GM21515 (cell line): ENCODE data around the gene FXYD2.

Experiments used
- ATAC-seq: cut with Tn5 transposase; IDR thresholded peaks from one replicate; pipeline ENCODE4 v1.9.1; 2021; ENCODE audit not compliant: unreplicated experiment

The FXYD2 gene

DNA sequence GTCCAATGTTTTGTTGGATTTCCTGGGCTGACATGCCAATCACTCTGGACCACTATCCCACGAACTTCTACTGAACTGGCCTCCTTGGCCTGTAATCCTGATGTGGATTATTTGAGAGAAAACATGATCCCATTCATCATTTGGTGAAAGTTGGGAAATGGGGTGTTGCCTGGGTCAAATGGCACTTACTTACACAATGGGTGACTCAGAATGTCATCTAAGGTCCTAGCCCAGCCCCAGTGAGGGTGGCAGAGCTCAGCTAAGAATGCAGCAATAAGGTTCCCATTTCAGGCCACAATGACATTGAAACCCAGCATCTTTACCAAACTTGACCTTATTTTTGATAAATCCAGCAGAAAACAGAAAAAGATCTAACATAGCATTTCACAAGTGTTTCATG is 19.5 kb downstream of the FXYD2 start:
- no peak for ATAC-seq

DNA sequence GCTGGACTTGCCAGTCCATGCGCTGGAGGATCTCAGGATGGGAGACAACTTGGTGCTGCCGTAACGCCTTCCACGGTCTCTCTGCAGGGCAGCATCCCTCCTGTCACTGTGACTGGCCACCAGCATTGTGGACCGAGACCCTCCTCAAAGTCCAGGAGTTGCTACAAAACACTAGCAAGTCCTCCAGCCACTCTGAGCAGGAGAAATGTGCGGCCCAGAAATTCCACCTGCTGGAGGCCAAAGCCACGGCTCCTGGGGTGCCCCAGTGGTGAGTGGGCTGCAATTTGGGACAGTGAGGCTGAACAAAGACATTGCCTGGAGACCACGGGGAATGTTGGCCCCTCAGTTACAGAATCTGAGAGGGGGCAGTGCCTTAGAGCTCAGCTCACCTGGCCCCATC is 20.6 kb downstream of the FXYD2 start:
- no peak for ATAC-seq

DNA sequence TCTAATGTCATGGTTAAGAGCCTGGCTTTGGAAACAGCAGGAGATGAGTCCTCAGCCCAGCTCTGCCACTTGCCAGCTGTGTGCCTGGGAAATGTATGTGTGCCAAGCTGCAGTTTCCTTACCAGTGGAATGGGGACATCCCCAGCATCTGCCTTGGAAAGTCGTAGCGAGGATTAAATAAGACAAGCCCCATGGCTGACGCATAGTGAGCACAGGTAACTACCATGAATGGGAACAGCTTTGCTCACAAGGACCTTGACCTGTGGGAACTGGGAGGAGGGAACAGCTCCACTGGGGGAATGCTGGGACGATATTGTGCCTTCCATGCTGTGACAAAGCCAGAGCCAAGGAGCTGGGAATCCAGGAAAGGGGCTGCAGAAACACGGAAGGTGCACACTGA is 24.9 kb downstream of the FXYD2 start:
- ATAC-seq, result no peak

DNA sequence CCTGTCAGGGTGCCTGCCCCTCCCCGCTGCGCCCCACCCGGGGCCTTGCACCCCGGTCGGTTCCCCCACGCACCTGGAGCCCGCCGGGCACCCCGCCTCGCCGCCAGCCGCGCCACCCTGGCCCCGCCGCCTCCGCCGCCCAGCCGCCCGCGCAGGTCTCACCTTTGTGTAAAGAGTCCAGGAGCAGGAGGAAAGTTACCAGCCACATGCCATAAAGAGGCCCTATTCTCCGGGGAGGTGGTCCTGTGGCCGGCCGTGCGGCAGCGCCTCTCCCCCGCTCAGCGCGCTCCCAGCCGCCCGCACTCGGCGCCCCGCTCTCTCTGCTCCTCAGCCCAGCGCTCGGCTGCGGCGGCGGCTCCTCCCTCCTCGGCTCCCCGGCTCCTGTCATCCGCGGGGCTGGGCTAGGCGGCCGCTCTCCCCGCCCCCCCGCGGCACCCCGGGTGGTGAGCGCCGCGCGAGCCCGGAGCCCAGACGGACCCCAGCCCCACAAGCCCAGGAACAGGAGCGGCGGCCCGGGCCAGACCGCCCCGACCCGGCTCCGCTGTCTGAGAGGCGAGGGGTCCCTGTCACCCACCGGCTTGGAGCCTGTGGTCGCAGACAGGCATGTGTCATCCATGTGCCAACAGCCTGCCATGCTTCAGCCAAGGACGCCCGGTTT is 27.5 kb downstream of the FXYD2 start, which contains the start of gene DSCAML1:
Gene DSCAML1 (minus strand): TSS at position 345 of the 658 bp plus-strand sequence. CDS start 137 bp downstream, at position 208.
- no peak for ATAC-seq

DNA sequence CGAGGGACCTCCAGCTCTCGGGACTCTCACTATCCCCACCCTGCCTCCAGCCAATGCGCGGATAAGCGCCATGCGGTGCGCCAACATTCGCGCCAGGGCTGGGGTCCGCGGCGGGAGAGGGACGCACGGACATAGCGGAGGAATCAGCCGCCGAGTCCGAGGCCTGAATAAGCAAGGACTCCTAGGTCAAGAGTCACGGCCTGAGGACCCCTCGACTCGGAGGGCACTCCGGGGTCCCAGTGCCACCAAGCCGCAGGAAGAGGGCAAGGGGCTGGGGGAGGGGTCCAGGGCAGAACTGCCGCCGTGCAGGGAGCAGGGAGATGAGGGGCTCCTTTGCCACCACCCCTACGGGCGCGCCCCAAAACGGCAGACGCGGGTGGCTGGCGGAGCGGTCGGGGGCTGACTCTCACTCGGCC is 28.1 kb downstream of the FXYD2 start:
- no peak for ATAC-seq

DNA sequence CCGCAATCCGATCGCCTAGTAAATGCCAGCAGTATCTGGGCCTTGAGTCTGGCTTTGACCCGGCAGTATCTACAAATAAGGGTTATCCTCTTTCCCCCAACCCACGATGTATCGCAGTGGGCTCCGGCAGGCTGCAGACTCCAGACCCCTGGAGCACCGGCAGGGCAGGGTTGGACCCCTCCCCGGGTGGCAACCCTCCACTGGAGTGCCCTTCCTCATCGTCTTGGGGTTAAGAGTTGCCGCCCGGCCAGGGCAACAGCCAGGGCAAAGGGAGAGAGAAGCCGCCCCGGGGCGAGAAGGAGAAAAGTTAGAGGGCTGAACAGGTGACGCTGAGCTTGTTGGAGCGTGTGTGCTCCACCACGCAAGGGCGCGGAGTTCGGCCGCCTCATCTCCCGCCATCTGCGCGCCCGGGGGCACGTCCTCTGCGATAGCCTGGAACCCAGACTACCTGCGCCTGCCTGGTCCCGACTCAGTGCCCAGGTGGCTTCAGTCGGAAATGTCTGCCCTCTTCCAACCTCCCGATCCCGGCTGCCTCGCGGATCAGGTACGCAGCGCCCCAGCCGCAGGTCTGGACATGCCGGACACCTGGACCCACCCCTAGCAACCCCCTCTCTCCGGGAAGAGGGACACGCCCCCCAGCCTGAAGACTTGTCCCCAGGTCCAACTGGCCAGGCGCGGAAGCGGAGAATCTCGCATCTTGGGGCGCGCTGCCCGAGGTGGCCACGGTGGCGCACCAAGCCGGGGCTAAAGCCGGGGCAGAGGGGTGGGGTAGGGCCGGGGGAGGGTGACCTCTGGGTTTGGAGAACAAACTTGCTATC is 28.7 kb downstream of the FXYD2 start:
- no peak for ATAC-seq

DNA sequence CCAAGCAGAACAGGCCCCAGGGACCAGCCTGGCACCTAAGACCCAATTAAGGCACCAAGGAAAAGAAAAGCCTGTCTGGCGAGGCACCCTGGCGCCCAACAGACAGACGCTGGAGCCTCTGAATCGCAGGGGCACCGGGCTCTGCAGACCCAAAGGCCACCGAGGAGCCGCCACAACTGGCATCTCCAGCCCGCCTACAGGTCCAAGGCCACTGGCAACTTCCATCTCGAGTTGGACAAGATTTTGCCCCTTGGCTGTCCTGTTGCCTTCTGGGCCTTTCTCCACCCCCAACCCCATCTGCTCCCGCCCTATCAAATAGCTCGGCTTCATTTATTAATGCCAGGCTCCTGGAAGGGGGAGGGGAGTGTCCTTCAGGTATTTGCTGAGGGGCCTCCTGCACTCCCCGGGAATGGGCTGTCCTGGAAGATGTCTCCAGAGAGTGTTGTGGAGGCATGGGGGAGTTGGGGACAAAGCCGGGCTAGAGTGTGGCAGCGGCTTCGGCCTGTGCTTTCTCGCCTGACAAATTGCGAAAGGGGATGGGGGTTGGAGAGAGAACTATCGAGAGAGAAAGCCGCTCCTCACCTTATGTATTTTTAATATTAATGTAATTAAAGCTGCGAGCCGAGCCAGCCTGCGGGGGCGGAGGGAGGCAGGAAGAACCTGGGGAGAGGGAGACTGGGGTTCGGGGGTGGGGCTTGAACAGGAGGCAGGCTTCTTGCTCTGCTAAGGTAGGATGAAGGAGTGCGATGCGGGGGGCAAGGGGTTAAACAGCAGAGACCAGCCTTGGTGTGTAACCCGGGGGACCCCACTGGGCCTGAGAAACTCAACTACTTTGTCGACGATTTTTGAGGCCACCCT is 29.5 kb downstream of the FXYD2 start:
- no peak for ATAC-seq

DNA sequence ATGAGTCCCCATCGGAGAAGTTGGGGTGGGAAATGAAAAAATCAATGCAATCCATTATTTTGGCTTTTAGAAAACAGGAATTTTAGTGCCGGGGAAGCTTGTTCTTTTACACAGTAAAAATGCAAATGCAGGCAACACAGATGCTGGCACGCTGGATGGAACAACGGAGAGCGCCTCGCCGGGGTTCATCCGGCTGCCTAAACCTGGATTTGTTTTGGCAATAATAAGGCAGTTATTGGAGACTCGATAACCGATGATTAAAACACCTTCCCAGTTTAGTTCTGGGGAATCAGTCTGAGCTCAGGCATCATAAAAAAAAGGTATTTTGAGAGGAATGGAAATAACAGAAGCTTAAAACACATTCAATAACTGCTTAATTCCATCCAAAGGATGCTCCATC is 30.4 kb downstream of the FXYD2 start:
- no peak for ATAC-seq

DNA sequence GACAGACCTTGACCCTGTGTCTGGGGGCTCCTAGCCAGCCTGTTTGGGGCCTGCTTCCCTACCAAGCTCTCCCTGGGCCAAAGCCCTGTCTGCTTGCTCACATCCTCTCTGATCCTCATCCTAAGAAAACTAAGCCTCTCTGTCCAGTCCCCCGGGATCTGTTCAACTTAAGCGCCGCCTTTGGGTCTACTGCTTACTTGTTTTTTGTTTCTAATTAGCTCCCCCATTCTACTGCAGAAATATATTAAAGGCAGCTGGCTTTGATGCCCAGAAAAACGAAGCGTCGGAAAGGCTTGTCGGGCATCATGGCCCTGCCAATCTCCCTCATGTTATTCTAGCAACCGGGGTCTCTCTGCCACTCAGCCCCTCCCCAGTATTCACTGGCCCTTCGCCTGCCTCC is 31.0 kb downstream of the FXYD2 start:
- ATAC-seq, result no peak

DNA sequence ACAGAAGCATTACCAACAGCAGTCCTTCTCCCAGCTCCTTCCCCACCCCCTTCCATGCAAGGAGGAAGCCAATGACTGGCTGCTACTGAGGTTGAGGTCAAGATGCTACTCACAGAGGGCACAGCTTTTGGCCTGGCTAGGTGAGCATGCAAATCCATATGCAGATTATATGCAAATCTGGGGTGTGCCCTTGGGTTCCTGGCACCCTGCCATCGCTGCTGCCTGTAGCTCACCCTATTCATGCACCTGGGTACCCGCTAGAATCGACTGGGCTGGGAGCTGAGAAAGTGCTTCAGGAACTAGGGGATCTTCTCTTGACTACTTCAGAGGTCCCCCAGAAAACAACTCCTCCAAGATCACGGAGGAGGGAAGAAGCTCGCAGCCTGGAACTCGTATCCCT is 31.6 kb downstream of the FXYD2 start:
- ATAC-seq, result no peak

- ATAC-seq, result no peak
Measured at GRCh38 chr11:117792241-117792640, 32.3 kb downstream of the FXYD2 start.

DNA sequence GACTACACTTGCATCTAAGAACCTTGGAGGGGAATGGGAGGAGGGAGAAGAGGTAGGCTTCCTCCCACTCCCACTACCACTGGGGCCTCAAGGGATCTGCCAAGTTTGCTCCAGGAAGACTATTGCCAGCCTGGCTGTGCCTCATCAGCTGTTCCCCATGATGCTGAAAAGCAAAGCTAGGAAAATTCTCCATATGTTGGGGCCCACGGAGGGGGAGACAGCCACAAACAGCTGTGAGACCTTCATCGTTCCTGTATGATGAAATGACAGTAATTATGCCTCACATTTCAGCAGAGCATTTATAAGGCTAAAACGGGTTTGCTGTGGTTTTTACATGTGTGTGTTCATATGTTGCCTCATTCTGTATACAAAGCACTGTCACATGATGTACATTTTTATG is 34.3 kb downstream of the FXYD2 start:
- ATAC-seq, result no peak

GRCh38 chr11:117789241-117789640 is 35.3 kb downstream of the FXYD2 start:
- ATAC-seq, result no peak

DNA sequence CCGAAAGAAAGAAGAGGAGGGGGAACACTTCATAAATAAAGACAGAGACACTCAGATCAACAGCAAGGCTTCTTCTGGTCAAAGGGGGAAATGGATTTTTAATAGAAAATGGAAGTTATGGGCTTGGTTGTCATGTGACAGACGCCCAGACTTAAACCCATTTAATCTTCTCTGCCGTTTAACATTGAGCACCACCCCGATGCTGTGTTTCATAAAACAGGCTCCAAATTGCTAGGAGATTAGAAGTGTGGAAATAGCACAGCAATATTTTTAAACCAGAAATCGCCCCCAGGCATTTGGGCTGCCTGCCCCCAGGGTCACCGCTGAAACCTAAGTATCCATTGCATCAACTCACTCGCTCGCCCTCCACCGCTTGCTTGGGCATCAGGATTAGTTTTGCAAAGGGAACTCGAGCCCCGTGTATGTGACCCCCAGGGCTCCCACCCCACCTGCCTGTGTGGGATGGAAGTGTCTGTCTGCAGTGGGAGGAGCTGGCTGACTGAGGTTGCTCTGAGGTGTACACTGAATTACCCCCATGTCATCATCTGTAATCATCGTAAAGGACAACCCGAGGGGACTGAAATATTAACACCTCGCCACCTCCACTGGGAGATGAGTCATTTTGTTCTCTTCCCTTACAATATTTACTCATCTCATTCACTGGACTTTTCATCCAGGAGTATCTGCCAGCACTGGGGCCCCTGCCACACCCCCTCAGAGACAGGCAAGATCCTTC is 38.2 kb downstream of the FXYD2 start:
- ATAC-seq, result no peak

DNA sequence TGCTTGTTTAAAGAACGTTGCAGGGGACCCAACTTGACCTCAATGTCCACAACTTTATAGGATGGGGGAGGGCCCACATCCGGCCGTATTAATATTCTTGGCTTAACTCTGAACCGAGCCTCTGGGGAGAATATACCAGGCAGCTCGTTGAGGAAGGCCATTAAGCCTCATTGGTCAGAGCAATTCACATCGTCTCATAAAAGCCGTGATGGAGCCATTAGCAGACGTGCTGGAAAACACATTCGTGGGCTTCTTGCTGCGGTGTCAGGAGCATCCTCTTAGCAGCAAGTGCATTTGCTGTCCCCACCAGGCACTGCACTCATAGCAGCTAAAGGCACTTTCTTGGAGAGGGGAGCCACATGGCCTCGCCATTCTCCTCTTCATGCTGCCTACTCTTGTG is 42.4 kb downstream of the FXYD2 start:
- ATAC-seq, result no peak

GRCh38 chr11:117781627-117782026 is 42.9 kb downstream of the FXYD2 start:
- no peak for ATAC-seq

DNA sequence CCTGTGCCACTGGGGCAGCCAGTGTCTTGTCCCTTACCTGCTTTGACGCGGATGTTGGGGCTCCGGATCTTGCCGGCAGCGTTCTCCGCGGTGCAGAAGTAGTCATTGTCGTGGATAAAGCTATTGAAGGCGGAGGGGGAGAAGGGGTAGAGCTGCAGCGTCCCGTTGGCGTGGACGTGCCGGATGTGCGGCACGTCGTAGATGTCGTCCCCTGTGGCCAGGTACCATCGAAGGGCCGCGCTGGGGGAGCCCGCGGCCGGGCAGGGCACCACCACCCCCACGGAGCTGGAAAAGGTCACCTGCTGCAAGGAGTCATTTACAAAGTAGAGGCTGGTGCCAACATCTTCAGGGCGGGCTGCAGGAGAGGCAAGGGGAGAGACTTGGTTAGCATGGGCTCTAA is 44.1 kb downstream of the FXYD2 start:
- ATAC-seq, result no peak

DNA sequence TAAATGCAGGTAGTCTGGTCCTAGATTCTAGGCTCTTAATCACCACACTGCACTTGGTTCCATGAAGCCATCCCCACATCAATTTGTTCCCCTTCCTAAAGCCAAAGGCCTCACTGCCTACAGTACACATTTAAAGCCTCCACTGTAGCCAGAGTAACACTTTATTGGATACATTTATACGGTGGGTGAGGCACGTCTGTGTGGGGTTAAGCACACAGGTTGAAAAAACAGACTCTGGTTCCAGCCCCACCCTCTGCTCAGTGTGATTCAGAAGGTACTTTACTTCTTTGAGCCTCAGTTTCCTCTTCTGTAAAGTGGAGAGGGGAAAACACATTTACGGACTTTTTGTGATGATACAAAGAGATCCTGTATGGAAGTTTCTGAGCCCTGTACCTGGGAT is 50.0 kb downstream of the FXYD2 start:
- no peak for ATAC-seq

DNA sequence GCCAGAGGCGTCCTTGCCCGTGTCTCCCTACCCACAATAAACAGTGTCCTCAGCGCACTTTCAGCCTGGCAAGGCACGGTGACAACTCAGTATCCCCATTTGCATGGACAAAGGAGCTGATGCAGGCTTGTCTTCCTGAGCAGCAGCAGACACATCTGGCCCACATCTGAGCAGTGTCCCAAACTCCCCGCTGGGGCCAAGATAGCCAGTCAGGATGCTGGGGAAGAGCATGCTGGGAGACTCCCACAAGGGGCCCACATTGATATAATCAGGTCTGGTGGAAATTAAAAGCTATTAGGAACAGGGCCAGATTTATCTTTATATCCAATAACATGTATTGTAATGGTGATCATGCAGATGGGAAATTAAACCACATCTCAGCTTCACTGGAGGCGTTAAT is 52.2 kb downstream of the FXYD2 start:
- no peak for ATAC-seq

GRCh38 chr11:117771841-117772240 is 52.7 kb downstream of the FXYD2 start:
- ATAC-seq, result no peak

GRCh38 chr11:117771197-117771596 is 53.3 kb downstream of the FXYD2 start:
- ATAC-seq, result no peak
